AG09319 (cell line): ENCODE results near the gene ASB11.
A peak's percentile ranks its signal among the peaks of the same experiment; 100 is the strongest.
"Not testable (repeated sequence)": the region's sequence is repeated elsewhere in the genome, so short reads cannot be mapped to it uniquely, and the experiment has no call there.

Experiments
- DNase-seq: peaks from one replicate; pipeline ENCODE4 v3.0.0-alpha.2; 2010; ENCODE audit warnings: low read depth; ENCODE audit errors: extremely low read depth
- TF ChIP-seq, protein P1 (sequence below): IDR thresholded peaks from 2 replicates; pipeline ENCODE4 v1.5.1; 2011; ENCODE audit warnings: low read depth, mild to moderate bottlenecking, inconsistent platforms, low read length, moderate library complexity

The ASB11 gene

DNA sequence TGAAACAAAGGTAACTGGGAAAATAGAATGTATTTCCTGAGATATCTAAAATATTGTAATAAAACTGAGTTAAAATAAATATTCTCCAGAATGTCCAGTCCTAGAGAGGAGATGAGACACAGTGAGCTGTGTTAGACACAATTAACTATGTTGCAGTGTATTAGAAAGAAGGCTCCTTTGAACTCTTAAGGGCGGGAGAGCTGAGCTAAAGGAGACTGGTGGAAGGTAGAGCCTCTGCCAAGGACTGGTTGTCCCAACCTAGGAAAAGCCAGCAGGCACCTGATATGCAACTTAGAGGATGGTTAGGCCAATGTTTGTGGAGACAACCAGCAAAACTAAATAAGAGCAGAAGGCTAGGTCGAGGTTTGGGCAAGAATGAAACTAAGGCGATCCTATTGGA is 4.3 kb downstream of the ASB11 start:
- no peak for DNase-seq
- TF ChIP-seq, protein P1, sequence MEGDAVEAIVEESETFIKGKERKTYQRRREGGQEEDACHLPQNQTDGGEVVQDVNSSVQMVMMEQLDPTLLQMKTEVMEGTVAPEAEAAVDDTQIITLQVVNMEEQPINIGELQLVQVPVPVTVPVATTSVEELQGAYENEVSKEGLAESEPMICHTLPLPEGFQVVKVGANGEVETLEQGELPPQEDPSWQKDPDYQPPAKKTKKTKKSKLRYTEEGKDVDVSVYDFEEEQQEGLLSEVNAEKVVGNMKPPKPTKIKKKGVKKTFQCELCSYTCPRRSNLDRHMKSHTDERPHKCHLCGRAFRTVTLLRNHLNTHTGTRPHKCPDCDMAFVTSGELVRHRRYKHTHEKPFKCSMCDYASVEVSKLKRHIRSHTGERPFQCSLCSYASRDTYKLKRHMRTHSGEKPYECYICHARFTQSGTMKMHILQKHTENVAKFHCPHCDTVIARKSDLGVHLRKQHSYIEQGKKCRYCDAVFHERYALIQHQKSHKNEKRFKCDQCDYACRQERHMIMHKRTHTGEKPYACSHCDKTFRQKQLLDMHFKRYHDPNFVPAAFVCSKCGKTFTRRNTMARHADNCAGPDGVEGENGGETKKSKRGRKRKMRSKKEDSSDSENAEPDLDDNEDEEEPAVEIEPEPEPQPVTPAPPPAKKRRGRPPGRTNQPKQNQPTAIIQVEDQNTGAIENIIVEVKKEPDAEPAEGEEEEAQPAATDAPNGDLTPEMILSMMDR, result no peak

DNA sequence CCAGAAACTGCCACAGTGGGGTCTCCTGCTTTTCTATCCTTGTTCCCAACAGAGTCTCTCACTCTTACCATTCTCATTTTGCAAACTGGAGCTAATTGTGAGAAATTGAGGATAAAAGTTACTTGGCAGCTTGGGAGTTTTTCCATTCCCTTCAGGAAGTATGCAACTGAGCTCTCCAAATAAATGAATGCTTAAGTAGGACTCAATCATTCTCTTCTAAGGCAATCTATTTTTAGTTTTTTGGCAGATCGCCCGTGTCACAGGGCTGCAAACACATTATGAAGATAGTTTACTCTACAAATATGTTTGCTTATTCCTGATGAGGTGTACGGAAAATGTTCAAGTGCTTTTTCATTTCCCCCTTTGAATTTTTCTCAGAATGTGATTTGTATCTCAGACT is 5.3 kb downstream of the ASB11 start:
- TF ChIP-seq, protein P1, result no peak
- no peak for DNase-seq

DNA sequence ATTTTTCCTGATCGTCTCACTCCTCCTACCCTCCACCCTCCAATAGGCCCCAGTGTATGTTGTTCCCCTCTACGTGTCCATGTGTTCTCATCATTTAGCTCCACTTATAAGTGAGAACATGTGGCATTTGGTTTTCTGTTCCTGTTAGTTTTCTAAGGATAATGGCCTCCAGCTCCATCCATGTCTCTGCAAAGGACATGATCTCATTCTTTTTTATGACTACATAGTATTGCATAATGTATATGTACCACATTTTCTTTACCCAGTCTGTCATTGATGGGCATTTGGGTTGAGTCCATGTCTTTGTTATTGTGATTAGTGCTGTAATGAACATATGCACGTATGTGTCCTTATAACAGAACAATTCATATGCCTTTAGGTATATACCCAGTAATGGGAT is 9.5 kb downstream of the ASB11 start:
- not testable (repeated sequence) for DNase-seq

DNA sequence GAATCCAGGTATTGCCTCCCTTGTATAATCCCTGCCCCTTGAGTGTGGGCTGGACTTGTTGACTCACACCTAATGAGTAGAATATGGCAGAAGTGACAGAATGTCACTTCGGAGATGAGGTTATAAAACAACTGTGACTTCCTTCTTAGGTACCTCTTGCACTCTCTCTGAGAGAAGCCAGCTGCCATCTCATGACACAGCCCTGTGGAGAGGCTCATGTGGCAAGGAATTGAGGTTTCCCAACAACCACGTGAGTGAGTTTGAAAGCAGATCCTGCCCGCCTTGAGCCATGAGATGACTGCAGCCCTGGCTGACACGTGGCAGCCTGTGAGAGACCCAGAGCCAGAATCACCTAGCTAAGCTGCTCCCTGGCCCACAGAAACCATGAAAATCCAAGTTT is 13.5 kb downstream of the ASB11 start:
- TF ChIP-seq, protein P1, result no peak
- no peak for DNase-seq

DNA sequence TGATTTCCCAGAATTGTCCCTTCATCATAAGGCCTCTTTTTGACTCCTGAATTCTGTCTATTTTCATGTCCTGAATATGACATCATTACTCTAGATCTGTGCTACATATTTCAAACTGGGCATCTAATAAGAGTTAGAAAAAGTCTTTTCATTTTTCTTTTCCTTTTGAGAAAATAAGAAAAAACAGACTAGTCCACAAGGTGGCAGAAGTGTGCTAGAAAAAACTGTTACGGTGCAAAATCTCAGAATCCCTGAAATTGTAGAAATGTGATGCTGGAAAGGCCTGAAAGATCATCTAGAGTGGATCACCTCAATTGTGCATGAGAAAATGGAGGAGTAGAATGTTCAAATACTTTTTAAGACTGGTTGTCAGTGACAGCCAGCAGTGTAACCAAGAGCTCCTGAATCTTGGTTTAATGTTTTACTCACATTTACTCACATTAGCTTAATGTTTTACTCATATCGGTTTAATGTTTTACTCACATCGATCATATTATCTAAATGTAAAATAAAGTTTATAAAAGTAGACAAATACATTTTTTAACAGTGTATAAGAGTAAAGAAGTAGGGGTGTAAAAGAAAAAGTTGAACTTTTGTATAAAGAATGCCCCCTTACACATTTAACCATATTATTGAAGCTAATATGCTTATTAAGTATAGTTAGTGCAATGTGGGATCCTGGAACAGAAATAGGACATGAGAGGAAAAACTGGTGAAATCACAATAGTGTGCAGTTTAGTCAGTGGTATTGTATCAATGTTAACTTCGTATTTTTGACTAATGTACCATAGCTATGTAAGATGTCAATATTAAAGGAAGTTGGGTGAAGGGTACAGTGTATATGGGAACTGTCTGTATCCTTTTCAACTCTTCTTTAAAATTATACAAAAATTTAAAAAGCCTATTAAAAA is 15.2 kb downstream of the ASB11 start:
- no peak for DNase-seq
- TF ChIP-seq, protein P1, result peak; percentile 50

DNA sequence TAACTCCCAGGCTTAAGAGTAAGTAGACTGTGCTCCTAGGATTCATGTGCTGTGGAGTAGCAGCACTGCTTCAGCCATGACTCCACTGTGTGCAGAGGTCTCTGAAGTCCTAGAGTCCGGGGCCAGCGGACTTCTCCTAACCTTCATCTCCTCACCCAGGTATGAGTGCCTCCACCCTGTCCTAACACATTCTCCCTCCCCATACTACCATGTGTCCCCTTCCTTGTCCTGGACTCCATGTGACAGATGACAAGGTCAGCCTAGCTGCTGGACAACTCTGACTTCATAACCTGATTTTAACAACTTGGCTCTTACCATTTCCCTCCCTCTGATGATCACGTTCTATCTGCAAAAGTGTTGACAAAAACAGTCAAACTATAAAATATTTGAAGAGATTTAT is 16.7 kb downstream of the ASB11 start:
- TF ChIP-seq, protein P1, result no peak
- DNase-seq, result no peak

DNA sequence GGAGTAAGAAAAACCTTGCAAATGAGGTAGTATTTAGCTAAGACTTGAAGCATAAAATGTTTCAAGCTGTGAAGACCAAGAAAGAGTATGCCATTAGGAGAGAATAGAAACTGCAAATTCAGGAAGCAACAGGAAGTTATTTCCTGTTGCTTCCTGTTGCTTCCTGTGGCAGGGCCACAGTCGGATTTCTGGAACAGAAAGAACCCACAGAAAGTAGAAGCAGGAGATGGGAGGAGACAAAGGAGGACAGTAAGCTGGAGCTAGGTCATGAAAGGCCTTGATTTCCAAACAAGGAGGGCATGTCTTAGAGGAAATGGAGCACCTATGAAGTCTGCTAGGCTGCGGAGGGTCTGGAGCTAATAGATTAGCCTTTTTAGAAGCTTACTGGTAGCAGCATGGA is 17.2 kb downstream of the ASB11 start:
- no peak for DNase-seq
- TF ChIP-seq, protein P1, result no peak

DNA sequence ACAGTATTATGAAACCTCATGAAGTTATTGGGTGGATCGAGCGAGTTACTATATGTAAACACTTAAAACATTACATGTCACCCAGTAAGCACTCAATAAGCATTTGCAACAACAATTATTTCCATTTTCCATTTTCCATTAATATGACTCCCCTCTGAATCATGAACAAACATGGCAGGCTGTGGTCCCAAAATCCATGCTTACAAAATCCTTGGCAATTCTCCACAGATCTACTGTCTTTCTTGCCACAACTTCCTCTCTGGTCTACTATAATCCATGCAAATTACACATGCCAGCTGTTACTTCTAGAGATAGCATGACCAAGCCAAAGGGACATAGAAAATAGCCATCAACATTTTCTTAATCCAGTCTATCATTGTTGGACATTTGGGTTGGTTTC is 22.0 kb downstream of the ASB11 start:
- TF ChIP-seq, protein P1, result no peak
- DNase-seq, result no peak
